Ascending aorta (tissue), 2 donors: Measurements from ENCODE around the gene ARMS2. TPM values are rescaled to one million over a fixed set of nuclear protein-coding genes. Genes with fewer than 3 reads are reported as not detected.
A peak's percentile ranks its signal among the peaks of the same experiment; 100 is the strongest.

Experiments used
- DNase-seq, 2 donors: peaks; one replicate each; pipeline ENCODE4 v3.0.0-alpha.2; 2019; ENCODE audit warnings: low spot score in 2 of 2
- H3K27ac ChIP-seq, 2 donors: fragments of 200-600 bp; sonication (generic); one replicate each; pipeline ENCODE4 v1.5.1; 2016 to 2017; ENCODE audit warnings: mild to moderate bottlenecking in 1 of 2
- H3K27me3 ChIP-seq: fragments of 200-600 bp; sonication (generic); one replicate; pipeline ENCODE4 v1.5.1; 2017
- H3K36me3 ChIP-seq, 2 donors: fragments of 200-600 bp; sonication (generic); one replicate each; pipeline ENCODE4 v1.5.1; 2016
- H3K4me1 ChIP-seq, 2 donors: fragments of 200-600 bp; sonication (generic); one replicate each; pipeline ENCODE4 v1.5.1; 2016 to 2017; ENCODE audit warnings: mild to moderate bottlenecking in 1 of 2
- H3K4me3 ChIP-seq, 2 donors: fragments of 200-600 bp; sonication (generic); one replicate each; pipeline ENCODE4 v1.5.1; 2016 to 2017; ENCODE audit warnings: mild to moderate bottlenecking in 1 of 2
- H3K9me3 ChIP-seq, 2 donors: fragments of 200-600 bp; sonication (generic); one replicate each; pipeline ENCODE4 v1.5.1; 2016
- intact Hi-C: fragments of 100-400 bp; cut with DNase I; formaldehyde crosslinking; loops from one replicate; pipeline ENCODE4 v1.15.1; 2023
- total RNA-seq: library from RNA; depleted of rRNA; stranded (reverse); fragments of >200 nt; gene quantifications from one replicate; pipeline ENCODE4 v1.1.0, GENCODE V29; 2016
- TF ChIP-seq, protein P1 (sequence below), 3 experiments: fragments of 200-600 bp in 2 of 3; fragments of 450-650 bp in 1 of 3; sonication (generic) in 2 of 3; IDR thresholded peaks; one replicate each; pipeline ENCODE4 v1.5.1; 2016 to 2019; ENCODE audit warnings: antibody characterized with exemption in 3 of 3, mild to moderate bottlenecking in 1 of 3, moderate library complexity in 1 of 3

Gene ARMS2
- total RNA-seq, 1 donor from 2014 or later, result not detected

DNA sequence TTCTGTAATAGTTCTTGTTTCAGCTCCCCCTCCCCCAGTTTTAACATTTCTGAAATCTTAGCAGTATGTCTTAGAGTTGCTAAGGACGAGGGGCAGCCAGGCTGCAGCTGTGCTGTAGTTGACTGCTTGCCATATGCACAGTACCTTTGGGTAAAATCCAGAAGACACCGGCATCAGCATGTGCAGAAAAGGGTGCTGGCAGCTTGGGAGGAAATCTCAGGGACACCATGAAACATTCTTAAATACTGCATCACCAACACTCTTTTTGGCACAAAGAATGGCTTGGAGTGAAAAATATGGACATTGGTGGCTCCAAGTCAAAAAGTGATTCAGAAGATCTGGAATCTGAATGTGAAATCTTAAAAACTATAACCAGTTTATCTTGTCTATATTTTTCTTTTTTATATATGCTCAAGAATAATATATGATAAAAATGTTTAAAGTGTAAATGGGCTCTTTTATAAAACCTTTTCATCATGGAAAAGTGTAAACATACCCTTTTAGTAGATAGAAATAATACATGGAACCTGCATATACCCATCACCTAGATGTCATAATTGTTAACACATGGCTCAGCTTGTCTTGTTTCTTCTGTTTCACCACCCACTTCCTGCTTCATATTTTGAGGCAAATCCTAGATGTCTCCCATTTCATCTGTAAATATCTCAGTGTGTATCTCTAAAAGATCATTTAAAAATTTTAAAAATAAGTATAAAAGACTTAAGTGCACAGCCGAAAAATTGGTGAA is 34.4 kb upstream of the ARMS2 start:
- Histone ChIP-seq H3K27ac (no peak overlapping the region), H3K4me3 (no peak overlapping the region), H3K27me3 (no peaks in the 10 kb centered on the region), H3K36me3 (peaks cover 4 to 28% of the 10 kb centered on the region in 2 donors), H3K9me3 (no peaks in the 10 kb centered on the region), H3K4me1 (peaks cover 0 to 5% of the 10 kb centered on the region in 2 donors)
- TF ChIP-seq, protein P1, sequence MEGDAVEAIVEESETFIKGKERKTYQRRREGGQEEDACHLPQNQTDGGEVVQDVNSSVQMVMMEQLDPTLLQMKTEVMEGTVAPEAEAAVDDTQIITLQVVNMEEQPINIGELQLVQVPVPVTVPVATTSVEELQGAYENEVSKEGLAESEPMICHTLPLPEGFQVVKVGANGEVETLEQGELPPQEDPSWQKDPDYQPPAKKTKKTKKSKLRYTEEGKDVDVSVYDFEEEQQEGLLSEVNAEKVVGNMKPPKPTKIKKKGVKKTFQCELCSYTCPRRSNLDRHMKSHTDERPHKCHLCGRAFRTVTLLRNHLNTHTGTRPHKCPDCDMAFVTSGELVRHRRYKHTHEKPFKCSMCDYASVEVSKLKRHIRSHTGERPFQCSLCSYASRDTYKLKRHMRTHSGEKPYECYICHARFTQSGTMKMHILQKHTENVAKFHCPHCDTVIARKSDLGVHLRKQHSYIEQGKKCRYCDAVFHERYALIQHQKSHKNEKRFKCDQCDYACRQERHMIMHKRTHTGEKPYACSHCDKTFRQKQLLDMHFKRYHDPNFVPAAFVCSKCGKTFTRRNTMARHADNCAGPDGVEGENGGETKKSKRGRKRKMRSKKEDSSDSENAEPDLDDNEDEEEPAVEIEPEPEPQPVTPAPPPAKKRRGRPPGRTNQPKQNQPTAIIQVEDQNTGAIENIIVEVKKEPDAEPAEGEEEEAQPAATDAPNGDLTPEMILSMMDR (IDR thresholded peaks at IDR 0.05), result no peak
- intact Hi-C loops, result loop anchor here (5.0 kb wide), 1 partner anchor 43 kb away; no protein-coding TSS in a partner anchor
- peak in 1 of 2 donors; percentile 69 for DNase-seq

DNA sequence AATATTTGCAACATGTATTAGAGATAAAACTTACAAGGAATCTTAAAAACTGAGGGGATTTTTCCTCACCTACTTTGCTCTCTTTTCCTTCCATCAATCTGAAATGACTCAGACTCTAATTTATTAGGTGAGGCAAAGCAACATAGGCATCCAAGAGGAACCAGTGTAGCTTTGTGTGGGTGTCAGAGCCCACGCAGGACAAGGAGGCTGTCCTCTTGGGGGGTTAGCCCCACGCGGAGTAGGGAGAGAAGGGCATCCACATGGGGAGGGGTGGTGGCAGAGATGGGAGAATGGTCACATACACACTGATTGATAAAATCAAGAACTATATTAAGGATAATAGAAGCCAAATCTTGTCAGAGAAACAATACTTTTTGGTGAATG is 33.8 kb upstream of the ARMS2 start:
- Histone ChIP-seq H3K27ac (peak overlapping the region in 1 of 2 donors; percentile 44), H3K4me1 (peaks cover 0 to 5% of the 10 kb centered on the region in 2 donors), H3K27me3 (no peaks in the 10 kb centered on the region), H3K36me3 (peaks cover 4 to 28% of the 10 kb centered on the region in 2 donors), H3K9me3 (no peaks in the 10 kb centered on the region), H3K4me3 (no peak overlapping the region)
- intact Hi-C loops, result no loop called here
- TF ChIP-seq, protein P1 (IDR thresholded peaks at IDR 0.05), result no peak
- DNase-seq, result no peak

DNA sequence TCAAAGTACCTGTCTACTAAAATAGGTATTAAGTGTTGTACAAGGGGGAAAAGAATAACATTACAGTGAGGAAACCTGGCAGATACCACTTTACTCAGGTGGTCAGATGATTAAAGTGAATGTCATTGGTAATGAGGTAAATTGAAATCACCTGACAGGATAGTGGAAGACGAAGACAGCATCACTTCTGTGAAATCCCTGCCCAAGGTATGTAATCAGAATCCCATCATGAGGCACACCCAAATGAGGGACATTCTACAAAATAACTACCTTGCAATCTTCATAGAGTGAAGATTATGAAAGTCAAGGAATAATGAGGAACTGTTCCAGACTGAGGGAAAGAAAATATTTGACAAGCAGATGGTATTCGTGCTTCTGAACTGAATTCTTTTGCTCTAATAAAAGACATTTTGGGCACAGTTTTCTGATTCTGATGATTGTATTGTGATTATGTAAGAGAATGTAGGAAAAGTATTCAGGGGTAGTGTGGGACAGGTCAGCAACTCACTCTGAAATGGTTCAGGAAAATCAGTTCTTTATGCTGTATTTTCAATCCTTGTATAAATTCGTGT is 33.3 kb upstream of the ARMS2 start:
- TF ChIP-seq, protein P1 (IDR thresholded peaks at IDR 0.05), result no peak
- peaks cover 4 to 26% of the 10 kb centered on the region in 2 donors for H3K36me3 ChIP-seq
- H3K27ac ChIP-seq, result no peak overlapping the region
- intact Hi-C loops, result no loop called here
- H3K9me3 ChIP-seq, result no peaks in the 10 kb centered on the region
- no peak overlapping the region for H3K4me3 ChIP-seq
- H3K4me1 ChIP-seq, result peaks cover 0 to 5% of the 10 kb centered on the region in 2 donors
- DNase-seq, result no peak
- no peaks in the 10 kb centered on the region for H3K27me3 ChIP-seq

DNA sequence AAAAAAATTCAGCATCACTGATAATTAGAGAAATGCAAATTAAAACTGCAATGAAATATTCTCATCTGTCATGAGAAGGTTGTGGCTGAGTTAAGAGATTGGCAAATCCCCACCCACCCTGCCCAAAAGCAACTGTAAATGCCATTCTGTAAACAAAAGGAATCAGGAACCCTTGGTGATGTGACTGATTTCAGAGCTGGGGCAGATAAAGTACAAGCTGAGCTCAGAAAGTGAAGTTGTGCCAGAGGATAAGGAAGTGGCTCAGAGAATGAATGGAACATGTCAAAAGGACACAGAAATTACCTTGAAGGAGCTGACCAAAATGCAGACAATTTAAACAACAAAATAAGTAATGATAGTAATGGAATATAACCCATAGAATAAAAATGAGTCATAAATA is 32.7 kb upstream of the ARMS2 start:
- Histone ChIP-seq H3K27ac (no peak overlapping the region), H3K36me3 (peaks cover 4 to 23% of the 10 kb centered on the region in 2 donors), H3K4me1 (peaks cover 0 to 5% of the 10 kb centered on the region in 2 donors), H3K27me3 (no peaks in the 10 kb centered on the region), H3K9me3 (no peaks in the 10 kb centered on the region), H3K4me3 (no peak overlapping the region)
- TF ChIP-seq, protein P1 (IDR thresholded peaks at IDR 0.05), result no peak
- no peak for DNase-seq
- intact Hi-C loops, result no loop called here

DNA sequence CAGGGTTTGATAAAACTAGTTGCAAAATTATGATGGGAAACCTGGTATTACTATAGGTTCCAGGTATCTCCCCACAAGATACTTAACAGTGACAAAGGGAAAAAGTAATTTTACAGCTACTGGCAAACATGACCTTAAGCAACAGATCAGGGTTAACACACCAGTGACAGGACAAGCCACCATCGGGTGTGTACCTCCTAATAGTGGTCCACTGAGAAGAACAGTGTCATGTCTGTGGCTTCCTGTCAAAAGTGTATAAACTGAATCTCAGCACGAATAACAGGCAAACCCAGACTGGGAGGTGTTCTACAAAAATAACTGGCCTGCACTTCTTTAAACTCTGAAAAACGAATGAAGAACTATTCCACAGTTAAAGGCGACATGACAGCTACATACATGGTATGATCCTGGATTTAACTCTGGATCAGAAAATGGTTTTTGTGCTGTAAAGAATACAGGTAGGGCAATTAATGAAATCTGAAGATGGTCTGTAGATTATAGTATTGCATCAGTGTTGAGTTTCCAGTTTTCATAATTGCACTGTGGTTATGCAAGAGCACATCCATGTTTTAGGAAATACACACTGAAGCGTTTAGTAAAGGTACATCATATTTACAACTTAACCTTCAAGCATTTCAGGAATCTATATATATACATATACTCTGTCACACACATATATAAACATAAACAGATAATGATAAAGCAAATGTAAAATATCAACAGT is 32.0 kb upstream of the ARMS2 start:
- Histone ChIP-seq H3K4me1 (peaks cover 0 to 5% of the 10 kb centered on the region in 2 donors), H3K36me3 (peaks cover 9 to 30% of the 10 kb centered on the region in 2 donors), H3K27ac (no peak overlapping the region), H3K27me3 (no peaks in the 10 kb centered on the region), H3K4me3 (no peak overlapping the region), H3K9me3 (no peaks in the 10 kb centered on the region)
- DNase-seq, result no peak
- intact Hi-C loops, result no loop called here
- TF ChIP-seq, protein P1 (IDR thresholded peaks at IDR 0.05), result no peak
